Anterior cingulate cortex (tissue), 58 donors: Measurements from ENCODE around the gene OR8D2.
"Not testable (repeated sequence)": the region's sequence is repeated elsewhere in the genome, so short reads cannot be mapped to it uniquely, and the experiment has no call there.

Source experiments
- DNase-seq, 58 donors: peaks; one replicate each; lab custom pipeline; 2025; lab: John Stamatoyannopoulos, UW

Gene OR8D2

GRCh38 chr11:124296016-124296415 lies 24.0 kb downstream of the OR8D2 start:
- no peak for DNase-seq

DNA sequence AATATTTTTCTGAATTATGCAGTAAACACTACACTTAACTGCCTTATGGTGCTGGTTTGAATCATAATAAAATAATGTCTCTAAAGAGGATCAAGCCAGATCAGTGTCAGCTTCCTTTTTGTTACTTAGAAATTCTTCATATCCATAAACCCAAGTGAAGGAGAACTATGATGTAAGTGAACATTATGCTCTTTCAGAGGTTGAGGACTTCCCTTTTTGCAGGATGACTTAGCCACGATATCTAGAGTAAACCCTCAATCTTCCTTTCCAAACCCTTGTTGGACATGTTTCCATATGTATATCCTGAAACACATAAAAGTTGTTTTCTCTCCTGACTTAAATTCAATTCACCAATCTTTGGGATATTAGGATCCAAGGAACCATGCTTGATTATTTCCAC lies 25.3 kb downstream of the OR8D2 start:
- DNase-seq = no peak

DNA sequence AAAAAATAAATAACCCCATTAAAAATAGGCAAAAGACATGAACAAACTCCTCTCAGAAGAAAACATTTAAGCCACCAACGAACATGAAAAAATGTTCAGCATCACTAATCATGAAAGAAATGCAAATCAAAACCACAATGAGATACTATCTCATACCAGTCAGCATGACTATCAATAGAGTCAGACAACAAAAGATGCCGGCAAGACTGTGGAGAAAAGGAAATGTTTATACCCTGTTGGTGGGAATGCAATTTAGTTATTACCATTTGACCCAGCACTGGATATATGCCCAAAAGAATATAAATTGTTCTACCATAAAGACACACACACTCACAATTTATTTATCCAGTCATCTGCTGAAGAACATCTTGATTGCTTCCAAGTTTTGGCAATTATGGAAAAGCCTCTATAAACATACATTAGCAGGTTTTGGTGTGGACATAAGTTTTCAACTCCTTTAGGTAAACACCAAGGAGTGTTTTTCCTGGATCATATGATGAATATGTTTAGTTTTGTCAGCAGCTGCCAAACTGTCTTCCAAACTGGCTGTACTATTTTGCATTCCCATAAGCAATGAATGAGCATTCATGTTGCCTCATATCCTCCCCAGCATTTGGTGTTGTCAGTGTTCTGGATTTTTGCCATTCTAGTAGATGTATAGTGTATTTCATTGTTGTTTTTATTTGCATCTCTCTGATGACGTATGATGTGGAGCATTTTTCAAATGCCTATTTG lies 34.2 kb downstream of the OR8D2 start:
- no peak for DNase-seq

DNA sequence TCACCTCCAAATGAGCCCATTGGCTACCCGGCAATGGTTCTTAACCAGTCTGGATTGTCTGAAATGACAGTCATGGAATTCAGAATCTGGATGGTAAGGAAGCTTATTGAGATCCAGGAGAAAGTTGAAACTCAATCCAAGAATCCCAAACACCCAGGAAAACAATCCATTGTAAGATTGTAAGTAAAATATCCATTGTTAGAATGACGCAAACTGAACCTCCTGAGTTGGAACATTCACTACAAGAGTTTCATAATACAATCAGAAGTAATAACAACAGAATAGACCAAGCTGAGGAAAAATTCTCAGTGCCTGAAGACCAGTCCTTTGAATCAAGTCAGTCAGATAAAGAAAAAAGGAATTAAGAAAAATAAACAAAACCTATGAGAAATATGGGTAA lies 41.7 kb downstream of the OR8D2 start:
- no peak for DNase-seq

DNA sequence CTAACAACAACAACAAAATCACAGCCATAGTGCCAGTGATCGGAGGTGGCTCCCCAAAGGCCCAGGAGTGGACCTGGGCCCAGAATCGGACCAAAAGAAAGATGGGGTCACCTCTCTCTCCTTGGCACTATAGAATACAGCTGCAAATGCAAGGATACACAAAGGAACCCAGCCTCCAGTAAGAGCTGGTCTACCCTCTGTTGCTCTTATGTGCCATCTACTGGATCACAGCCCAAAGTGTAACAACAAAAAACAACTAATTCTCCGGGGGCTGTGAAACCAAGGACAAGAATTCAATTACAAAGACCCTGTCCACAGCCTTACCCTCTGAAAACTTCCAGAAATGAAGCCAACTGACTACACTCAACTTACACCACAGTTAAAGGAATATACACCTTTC lies 42.2 kb downstream of the OR8D2 start:
- DNase-seq = no peak

- no peak for DNase-seq
These were observed 42.8 kb downstream of the OR8D2 start for GRCh38 chr11:124277207-124277606.

- DNase-seq = no peak
These were observed 43.9 kb downstream of the OR8D2 start for GRCh38 chr11:124276081-124276480.

DNA sequence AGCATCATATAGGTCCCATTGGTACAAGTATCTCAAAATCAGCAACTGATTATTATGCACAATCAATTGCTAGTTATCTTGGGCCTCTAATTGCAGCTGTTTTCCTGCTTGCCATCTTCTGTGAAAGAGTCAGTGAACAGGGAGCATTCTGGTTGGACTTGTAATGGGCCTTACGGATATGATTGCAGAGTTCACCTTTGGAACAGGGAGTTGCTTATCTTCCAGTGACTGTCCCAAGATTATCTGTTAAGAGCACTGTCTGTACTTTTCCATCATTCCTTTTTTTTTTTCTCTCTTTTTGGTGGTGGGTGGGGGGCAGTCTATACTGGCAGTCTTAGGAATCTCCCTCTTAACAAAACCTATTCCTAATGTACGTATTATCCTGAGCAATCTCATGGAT lies 46.0 kb downstream of the OR8D2 start:
- no peak for DNase-seq

- DNase-seq = not testable (repeated sequence)
These were observed 49.1 kb downstream of the OR8D2 start for GRCh38 chr11:124270886-124271285.
